GM21723 (cell line): ENCODE data around the gene RNF5.
"Not testable (repeated sequence)": the region's sequence is repeated elsewhere in the genome, so short reads cannot be mapped to it uniquely, and the experiment has no call there.

Experiments used
- ATAC-seq: cut with Tn5 transposase; IDR thresholded peaks from one replicate; pipeline ENCODE4 v1.9.1; 2021; ENCODE audit warnings: mild to moderate bottlenecking, moderate library complexity; ENCODE audit not compliant: unreplicated experiment

The RNF5 gene

GRCh38 chr6:32188381-32189068 is 10.3 kb downstream of the RNF5 start:
- no peak for ATAC-seq

- no peak for ATAC-seq
Observed at GRCh38 chr6:32189069-32189741, 11.0 kb downstream of the RNF5 start.

DNA sequence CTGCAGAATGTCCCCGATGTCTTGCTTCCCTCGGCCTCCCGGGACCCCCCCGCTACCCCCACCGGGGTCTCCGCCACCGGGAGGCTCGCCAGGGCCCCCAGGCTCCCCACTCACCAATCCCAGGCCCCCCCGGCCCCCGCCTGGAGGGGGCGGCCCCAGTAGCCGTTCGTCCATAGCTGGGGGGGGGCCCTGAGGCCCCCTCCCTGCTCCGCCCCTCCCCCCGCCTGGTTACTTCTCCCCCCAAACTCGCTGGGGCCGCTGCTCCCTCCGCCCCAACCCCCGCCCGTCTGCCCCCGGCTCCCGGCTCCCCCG is 11.5 kb downstream of the RNF5 start:
- ATAC-seq, result no peak

DNA sequence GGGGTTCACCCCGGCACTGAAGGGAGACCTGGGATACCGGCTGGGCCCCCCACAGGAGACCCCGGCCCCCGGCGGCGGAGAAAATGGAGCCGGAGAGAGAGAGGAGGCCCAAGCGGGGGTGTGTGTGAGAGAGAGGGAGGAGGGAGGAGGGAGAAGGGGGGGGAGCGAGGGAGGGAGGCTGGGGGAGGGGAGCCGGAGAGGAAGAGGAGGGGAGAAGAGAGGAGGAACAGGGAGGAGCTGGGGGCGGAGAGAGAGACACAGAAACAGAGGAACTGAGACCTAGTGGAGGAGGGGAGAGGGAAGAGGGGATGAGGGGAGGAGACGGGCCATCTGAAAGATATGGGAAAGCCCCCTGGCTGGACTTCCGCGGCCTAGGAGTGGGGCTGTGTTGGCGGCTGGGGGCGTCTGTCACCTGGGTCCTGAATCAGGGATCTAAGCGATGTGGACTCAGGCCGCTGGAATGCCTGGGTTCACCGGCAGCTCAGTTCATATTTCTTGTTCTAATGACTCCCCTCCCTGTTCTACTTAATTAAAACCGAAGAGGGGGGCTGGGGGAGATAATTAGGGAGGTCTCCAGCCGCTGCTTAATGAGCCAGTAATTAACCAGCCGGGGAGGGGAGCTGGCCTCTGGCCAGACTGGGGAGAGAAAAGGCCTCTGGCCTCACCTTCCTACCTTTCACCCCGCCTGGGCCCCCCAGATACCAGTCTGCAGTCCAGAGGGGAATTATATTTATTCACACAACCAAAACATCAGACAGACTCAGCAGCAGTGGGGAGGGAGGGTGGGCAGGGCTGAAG is 12.0 kb downstream of the RNF5 start, which contains the start of gene PBX2:
Gene PBX2 (minus strand): TSS at position 149 of the 798 bp plus-strand sequence. CDS start 287 bp downstream, outside the sequence.
- peak; percentile 55 for ATAC-seq

- ATAC-seq, result no peak
Observed at GRCh38 chr6:32190911-32191677, 12.9 kb downstream of the RNF5 start.

- ATAC-seq, result no peak
Observed at GRCh38 chr6:32191696-32192607, 13.7 kb downstream of the RNF5 start.

DNA sequence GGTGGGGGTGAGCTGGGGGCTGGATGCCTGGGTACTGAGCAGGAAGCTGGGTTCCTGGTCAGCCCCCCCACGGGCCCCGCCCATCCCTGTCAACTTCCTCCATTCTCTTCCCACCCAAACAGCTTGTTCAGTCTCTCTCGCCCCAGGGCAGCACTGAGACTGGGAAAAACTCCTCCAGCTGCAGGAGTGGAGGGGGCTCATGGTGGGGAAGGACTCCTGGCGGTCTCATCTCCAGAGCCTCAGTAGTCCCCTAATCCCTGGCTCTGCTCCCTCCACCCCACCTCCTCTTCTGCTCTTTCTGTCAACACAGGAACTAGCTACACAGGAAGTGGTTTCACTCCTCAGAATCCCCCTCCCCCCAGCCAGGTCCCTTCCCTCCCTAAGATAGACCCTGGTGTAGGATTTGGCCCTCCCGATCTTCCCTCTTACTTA is 14.4 kb downstream of the RNF5 start, which contains the start of gene GPSM3:
Gene GPSM3 (minus strand): TSS at position 36 of the 432 bp plus-strand sequence. CDS start 130 bp downstream, outside the sequence.
- ATAC-seq, result no peak

GRCh38 chr6:32193096-32193495 is 14.9 kb downstream of the RNF5 start:
- ATAC-seq, result not testable (repeated sequence)

DNA sequence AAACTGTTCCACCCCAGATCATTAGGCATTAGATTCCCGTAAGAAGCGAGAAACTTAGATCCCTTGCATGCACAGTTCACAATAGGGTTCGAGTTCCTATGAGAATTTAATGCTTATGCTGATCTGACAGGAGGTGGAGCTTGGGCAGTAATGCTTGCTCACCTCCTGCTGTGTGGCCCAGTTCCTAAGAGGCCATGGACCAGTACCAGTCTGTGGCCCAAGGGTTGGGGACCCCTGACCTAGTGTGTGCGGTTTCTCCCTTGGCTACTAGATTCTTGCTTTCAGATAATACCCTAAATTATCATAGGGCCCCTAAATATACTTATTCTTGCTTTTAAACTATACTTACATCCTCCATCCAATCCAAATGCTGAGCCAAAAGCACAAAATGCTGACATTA is 16.2 kb downstream of the RNF5 start:
- no peak for ATAC-seq

DNA sequence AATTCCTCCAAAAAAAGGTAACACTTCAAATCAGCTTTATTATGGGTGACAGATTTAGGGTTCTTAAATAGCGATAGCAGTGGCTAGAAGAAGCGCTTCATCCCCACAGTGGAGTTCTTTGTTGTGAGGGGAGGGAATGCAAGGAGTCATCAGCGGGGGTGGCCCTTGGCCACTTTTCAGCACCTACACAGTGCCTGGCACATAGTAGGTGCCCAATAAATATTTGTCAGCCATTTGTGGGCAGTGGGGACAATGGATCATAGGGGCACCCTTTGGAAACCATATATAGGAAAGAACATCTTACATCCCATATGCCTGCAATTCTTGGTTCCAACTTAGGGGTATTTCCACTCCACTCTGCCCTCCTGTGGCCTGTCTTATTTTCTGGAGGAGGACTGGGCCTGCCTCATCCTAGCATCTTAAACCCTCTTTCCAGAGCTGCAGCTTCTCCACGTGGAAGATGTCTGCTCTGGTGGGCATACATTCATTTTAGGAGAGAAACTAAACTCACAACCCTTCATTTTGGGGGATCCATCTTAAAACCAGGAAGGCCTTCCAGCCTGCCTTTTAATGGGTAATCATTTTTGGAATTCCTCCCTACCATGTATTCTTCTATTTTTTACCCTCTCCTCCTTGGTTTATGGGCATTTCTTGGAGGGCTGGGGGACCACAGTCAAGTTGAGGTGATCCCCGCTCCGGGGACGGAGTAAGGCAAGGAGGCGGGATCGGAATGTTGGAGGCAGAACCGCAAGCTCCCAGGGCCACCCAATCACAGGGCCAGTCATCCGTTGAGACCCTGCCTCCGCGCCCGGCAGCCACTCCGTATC is 16.8 kb downstream of the RNF5 start:
- ATAC-seq, result no peak

DNA sequence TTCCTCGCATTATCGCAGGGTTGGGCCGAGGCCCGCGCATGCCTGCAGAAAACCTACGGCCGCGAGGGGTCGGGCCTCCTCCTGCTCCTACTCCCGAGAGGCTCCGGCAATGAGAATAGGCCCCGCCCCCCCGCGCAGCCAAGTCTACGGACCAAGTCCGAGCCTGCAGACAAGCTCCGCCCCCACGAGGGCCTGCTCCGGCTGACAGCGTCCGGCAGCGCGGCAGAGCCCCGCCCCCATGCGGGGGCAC is 17.4 kb downstream of the RNF5 start:
- peak; percentile 74 for ATAC-seq

DNA sequence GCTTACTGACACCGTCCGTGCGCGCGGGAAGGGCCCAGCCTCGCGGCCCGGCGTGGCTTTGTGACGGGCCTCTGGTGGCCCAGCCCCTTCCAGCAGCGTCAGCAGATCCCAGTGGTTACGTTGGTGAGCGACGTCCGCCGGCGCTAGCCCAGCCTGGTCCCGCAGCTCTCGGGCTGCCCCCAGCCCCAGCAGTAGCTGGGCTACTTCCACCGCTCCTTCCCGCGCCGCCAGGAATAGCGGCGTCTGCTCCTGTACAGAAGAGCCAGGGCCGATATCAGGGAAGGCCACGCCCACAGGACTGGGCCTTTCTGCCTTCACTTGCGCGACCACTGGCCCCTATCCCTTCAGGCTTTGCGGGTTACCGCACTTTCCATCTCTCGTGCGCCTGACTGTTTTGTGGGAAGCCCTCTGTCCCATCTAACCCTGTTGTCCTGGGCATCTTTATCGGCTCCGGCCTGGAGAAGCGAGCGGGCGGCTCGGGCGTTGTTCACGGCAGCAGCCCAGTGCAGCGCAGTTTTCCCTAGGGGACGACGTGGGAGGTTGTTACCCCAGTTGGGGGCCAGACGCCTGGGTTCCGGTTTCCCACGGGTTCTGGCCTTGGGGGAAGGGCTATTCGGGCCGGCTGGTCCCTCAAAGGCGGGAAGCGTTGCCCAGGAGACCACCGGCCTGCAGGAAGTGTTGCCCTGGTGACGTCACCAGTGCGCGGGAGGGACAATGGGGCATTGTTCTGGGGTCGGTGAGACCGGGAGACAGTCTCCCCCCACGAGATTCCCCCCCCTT is 17.9 kb downstream of the RNF5 start:
- ATAC-seq, result peak; percentile 75

- no peak for ATAC-seq
Observed at GRCh38 chr6:32196682-32197616, 18.7 kb downstream of the RNF5 start.

- no peak for ATAC-seq
Observed at GRCh38 chr6:32198345-32198696, 20.1 kb downstream of the RNF5 start.

- ATAC-seq, result no peak
Observed at GRCh38 chr6:32198866-32199265, 20.7 kb downstream of the RNF5 start.

DNA sequence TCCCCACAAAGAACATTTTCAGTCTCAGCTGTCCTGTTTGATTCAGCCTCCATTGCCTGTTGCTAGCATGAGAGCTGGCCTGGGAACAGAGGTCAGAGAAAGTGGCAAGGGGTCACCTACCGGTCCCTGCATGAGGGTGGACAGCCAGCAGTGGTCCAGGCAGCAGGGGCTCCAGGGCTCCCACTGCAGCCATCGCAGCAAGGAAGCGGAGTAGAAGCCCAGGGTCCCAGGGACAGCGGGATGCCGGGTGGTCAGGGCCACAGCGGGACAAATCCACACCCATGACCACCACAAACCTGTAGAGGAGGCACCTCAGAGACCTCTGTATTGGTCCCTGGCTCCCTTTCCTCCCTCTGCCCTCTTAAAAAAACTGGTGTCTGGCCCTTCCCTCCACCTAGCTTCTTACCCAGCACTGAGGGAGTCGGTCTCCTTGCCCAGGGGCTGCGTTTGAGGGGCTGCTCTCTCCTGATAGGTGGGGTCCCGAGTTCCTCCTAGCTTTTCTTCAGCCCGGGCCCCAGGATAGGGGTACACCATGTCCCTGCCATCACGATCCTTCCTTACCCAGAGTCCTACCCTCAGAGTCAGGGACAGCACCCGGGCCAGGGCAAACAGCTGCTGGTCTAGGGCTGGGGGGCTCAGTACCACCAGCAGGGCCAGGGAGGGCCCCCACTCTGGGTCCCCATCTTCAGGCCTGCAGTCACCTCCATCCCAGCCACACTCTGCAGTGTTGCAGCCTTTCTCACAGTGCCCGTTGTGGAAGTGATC is 22.7 kb downstream of the RNF5 start:
- ATAC-seq, result no peak

DNA sequence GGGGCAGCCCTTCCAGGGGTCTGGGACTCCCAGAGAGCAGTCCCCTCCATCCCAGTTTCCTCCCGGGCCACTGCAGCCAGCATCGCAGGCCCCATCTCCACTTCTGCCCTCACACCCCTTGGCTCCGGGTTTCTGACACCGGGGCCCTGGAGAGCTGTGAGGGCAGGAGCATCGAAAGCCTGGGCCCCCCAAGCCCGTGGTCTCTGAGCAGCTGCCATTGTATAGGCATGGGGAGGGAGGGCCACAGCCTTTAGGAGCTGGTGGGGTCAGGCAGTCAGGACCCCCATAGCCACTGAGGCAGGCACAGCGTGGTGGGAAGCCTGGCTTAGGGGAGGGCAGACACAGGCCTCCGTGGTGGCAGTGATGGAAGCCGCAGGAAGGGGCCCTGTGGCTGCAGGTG is 24.0 kb downstream of the RNF5 start:
- ATAC-seq, result no peak
